CD4-positive, alpha-beta T cell (primary cell): ENCODE results near the gene DTX3. TPM values are rescaled to one million over a fixed set of nuclear protein-coding genes. Genes with fewer than 3 reads are reported as not detected.

Experiments used
- ATAC-seq: fragments of 200-7000 bp; cut with Tn5 transposase; one replicate; pipeline ENCODE4 v1.10.0; 2022; ENCODE audit warnings: mild to moderate bottlenecking; ENCODE audit not compliant: poor library complexity
- CTCF ChIA-PET: fragments of 350-600 bp; sonication (Branson Sonifier 250); formaldehyde crosslinking; loops from one replicate; lab custom pipeline; 2021; ENCODE audit warnings: antibody characterized with exemption, inconsistent platforms; lab: Charles Lee
- POLR2A ChIA-PET: fragments of 350-600 bp; sonication (Branson Sonifier 250); formaldehyde crosslinking; loops from one replicate; lab custom pipeline; 2021; ENCODE audit warnings: antibody characterized with exemption, inconsistent platforms; lab: Charles Lee
- DNase-seq, 14 experiments: peaks; one replicate each; pipeline ENCODE4 v3.0.0-alpha.2; 2013 to 2020; ENCODE audit warnings: mixed read lengths in 2 of 14
- H3K27ac ChIP-seq, 2 donors: one replicate each; pipeline versions ENCODE4 v1.5.1 to v1.7.0; 2013; ENCODE audit warnings: low read length in 2 of 2, low read depth in 1 of 2, mild to moderate bottlenecking in 1 of 2
- H3K27me3 ChIP-seq, 2 experiments: 1 replicate in 1 of 2; 2 replicates in 1 of 2; pipeline versions ENCODE4 v1.6.1 to v1.7.0; 2013; ENCODE audit warnings: low read length in 2 of 2, control low read depth in 1 of 2, mild to moderate bottlenecking in 1 of 2, moderate library complexity in 1 of 2; ENCODE audit not compliant: insufficient read depth in 2 of 2, control insufficient read depth in 1 of 2
- H3K36me3 ChIP-seq: one replicate; pipeline ENCODE4 v1.6.1; 2013; ENCODE audit warnings: low read length, control low read depth; ENCODE audit not compliant: insufficient read depth
- H3K4me1 ChIP-seq: one replicate; pipeline ENCODE4 v1.6.1; 2013; ENCODE audit warnings: low read length, control low read depth; ENCODE audit not compliant: insufficient read depth
- H3K4me3 ChIP-seq: one replicate; pipeline ENCODE4 v1.5.1; 2013; ENCODE audit warnings: mild to moderate bottlenecking, low read length, moderate library complexity
- H3K9me3 ChIP-seq, 2 experiments: 1 replicate in 1 of 2; 2 replicates in 1 of 2; pipeline versions ENCODE4 v1.6.1 to v1.7.0; 2013; ENCODE audit warnings: low read length in 2 of 2, mild to moderate bottlenecking in 2 of 2, control low read depth in 1 of 2, moderate library complexity in 1 of 2; ENCODE audit not compliant: control insufficient read depth in 1 of 2, insufficient read depth in 1 of 2
- H3K27ac Mint-ChIP-seq: one replicate; pipeline ENCODE4 v1.8.0; 2020; ENCODE audit warnings: mixed read lengths
- H3K27me3 Mint-ChIP-seq: one replicate; pipeline ENCODE4 v1.8.0; 2021; ENCODE audit warnings: mixed read lengths
- H3K36me3 Mint-ChIP-seq: one replicate; pipeline ENCODE4 v1.8.0; 2021; ENCODE audit warnings: low read depth, mixed read lengths
- H3K4me1 Mint-ChIP-seq: one replicate; pipeline ENCODE4 v1.8.0; 2021; ENCODE audit warnings: low read depth, mixed read lengths
- H3K4me3 Mint-ChIP-seq: one replicate; pipeline ENCODE4 v1.8.0; 2020; ENCODE audit warnings: mild to moderate bottlenecking, mixed read lengths
- H3K9me3 Mint-ChIP-seq: one replicate; pipeline ENCODE4 v1.8.0; 2020; ENCODE audit warnings: mixed read lengths
- intact Hi-C, 2 experiments: fragments of 100-400 bp; cut with DNase I in 1 of 2; cut with micrococcal nuclease in 1 of 2; formaldehyde crosslinking; loops; one replicate each; pipeline versions ENCODE4 v1.15.1 to v1.9.0; 2023 to 2025; cut with DNase I, micrococcal nuclease
- total RNA-seq, 174 experiments: library from RNA in 2 of 174; stranded (reverse) in 2 of 174; gene quantifications; one replicate each; pipeline ENCODE4 v1.2.3 and lab custom pipeline; 2021 to 2026
- TF ChIP-seq, protein P1 (sequence below): fragments of 200-600 bp; IDR thresholded peaks from one replicate; pipeline ENCODE4 v1.8.0; 2022; ENCODE audit warnings: antibody characterized with exemption, mild to moderate bottlenecking

DTX3 gene
- total RNA-seq, 2 experiments from 2014 or later = 28.6 to 29.4 TPM

DNA sequence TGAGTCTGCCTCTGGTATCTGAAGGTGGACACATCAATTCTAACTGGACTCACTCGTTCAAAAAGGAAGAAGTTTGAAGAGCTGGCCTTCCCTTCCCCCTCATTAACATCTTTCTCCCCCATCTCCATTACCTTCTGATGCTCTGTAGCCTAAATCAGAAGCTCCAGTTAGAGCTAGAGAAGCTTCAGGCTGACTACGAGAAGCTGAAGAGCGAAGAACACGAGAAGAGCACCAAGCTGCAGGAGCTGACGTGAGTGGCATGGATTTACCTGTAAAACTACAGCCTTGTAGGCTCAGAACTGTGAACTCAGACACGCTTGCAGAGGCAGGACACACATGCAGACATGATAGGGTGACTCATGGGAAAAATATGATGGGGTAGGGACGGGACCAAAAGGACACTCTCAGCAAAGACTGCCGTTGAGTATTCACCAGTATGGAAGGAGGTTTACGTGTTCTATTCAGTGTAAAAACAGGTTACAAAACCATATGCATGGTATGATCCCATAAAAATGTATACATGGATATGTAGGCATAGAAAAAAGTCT lies 27.9 kb upstream of the DTX3 start:
- TF ChIP-seq, protein P1, sequence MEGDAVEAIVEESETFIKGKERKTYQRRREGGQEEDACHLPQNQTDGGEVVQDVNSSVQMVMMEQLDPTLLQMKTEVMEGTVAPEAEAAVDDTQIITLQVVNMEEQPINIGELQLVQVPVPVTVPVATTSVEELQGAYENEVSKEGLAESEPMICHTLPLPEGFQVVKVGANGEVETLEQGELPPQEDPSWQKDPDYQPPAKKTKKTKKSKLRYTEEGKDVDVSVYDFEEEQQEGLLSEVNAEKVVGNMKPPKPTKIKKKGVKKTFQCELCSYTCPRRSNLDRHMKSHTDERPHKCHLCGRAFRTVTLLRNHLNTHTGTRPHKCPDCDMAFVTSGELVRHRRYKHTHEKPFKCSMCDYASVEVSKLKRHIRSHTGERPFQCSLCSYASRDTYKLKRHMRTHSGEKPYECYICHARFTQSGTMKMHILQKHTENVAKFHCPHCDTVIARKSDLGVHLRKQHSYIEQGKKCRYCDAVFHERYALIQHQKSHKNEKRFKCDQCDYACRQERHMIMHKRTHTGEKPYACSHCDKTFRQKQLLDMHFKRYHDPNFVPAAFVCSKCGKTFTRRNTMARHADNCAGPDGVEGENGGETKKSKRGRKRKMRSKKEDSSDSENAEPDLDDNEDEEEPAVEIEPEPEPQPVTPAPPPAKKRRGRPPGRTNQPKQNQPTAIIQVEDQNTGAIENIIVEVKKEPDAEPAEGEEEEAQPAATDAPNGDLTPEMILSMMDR = no peak
- no peak for DNase-seq
- H3K27me3 Mint-ChIP-seq = no peaks in the 10 kb centered on the region
- H3K27ac Mint-ChIP-seq = no peak overlapping the region
- H3K4me3 Mint-ChIP-seq = no peak overlapping the region
- Histone ChIP-seq H3K9me3 (no peaks in the 10 kb centered on the region), H3K4me1 (no peaks in the 10 kb centered on the region), H3K27ac (no peak overlapping the region), H3K36me3 (no peaks in the 10 kb centered on the region), H3K4me3 (no peak overlapping the region), H3K27me3 (no peaks in the 10 kb centered on the region)
- ATAC-seq = no peak
- no peaks in the 10 kb centered on the region for H3K4me1 Mint-ChIP-seq
- intact Hi-C loops = no loop called here
- H3K9me3 Mint-ChIP-seq = no peaks in the 10 kb centered on the region
- CTCF ChIA-PET = no interaction called here
- POLR2A ChIA-PET = no interaction called here
- H3K36me3 Mint-ChIP-seq = no peaks in the 10 kb centered on the region

DNA sequence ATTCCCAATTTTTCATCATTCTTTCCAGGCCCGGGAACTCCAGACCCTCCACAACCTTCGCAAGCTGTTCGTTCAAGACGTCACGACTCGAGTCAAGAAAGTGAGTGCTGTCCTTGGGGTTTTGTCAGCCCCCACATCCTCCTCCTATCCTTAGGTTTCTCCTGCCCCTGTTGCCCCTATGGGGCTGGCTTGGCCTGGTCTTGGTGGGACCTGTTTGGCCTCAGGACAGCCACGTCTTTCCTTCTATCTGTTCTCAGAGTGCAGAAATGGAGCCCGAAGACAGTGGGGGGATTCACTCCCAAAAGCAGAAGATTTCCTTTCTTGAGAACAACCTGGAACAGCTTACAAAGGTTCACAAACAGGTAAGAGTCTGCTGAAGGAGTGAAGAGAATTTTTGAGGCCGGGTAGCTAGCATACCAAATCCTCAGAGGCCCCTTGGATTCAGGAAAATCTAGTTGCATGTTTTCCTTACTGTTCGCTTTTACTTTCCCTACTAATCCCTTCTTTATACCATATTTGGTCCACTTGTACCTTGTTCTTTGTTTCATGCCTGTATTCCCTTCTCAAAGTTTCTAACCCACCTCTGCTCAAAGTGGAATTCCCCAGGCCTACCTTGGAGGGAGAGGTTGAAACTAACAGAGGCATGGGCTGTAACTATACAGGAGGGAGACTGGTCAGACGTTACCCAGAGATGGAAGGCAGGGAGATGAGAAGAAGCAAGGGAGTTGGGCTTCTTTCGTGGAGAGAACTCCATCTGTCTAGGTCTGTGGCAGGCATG lies 26.5 kb upstream of the DTX3 start:
- no peaks in the 10 kb centered on the region for H3K27me3 ChIP-seq
- TF ChIP-seq, protein P1 = no peak
- no peak overlapping the region for H3K27ac ChIP-seq
- no peak for DNase-seq
- Mint-ChIP-seq H3K9me3 (no peaks in the 10 kb centered on the region), H3K27ac (no peak overlapping the region), H3K27me3 (peaks cover 2% of the 10 kb centered on the region), H3K36me3 (no peaks in the 10 kb centered on the region), H3K4me1 (no peaks in the 10 kb centered on the region), H3K4me3 (no peak overlapping the region)
- no peak overlapping the region for H3K4me3 ChIP-seq
- H3K9me3 ChIP-seq = no peaks in the 10 kb centered on the region
- no peaks in the 10 kb centered on the region for H3K36me3 ChIP-seq
- intact Hi-C loops = no loop called here
- CTCF ChIA-PET = no interaction called here
- H3K4me1 ChIP-seq = peaks cover 4% of the 10 kb centered on the region
- no peak for ATAC-seq
- POLR2A ChIA-PET = no interaction called here

DNA sequence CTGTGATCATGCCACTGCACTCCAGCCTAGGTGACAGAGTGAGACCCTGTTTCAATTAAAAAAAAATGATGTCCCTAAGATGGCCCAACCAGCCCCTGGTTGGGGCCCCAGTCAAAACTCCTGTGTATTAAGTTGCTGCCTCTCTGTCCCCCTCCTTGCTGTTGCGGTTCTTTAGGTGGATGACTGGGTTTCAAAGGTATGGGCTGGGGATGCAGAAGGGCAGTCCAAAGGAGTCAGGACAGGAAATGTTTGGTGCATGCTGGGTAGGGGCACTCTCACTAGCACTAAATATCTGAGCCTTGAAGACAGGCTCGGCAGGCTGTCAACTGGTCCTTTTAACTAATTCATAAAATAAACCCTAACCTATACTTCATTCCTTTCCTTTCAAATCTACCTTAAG lies 25.6 kb upstream of the DTX3 start:
- Histone ChIP-seq H3K4me3 (no peak overlapping the region), H3K27ac (no peak overlapping the region), H3K27me3 (no peaks in the 10 kb centered on the region), H3K4me1 (peaks cover 8% of the 10 kb centered on the region), H3K36me3 (no peaks in the 10 kb centered on the region), H3K9me3 (no peaks in the 10 kb centered on the region)
- Mint-ChIP-seq H3K4me1 (no peaks in the 10 kb centered on the region), H3K4me3 (no peak overlapping the region), H3K27me3 (peaks cover 7% of the 10 kb centered on the region), H3K36me3 (no peaks in the 10 kb centered on the region), H3K27ac (no peak overlapping the region), H3K9me3 (no peaks in the 10 kb centered on the region)
- CTCF ChIA-PET = no interaction called here
- no peak for DNase-seq
- intact Hi-C loops = no loop called here
- POLR2A ChIA-PET = no interaction called here
- no peak for ATAC-seq
- TF ChIP-seq, protein P1 = no peak
